Skeletal muscle tissue (tissue), 4 donors: ENCODE data around the gene SPDYA. TPM values are rescaled to one million over a fixed set of nuclear protein-coding genes. Genes with fewer than 3 reads are reported as not detected.

ENCODE experiments used
- H3K27ac ChIP-seq: one replicate; pipeline ENCODE4 v1.7.0; 2013; ENCODE audit warnings: mild to moderate bottlenecking, low read depth, low read length, inconsistent platforms
- H3K27me3 ChIP-seq, 3 donors: one replicate each; pipeline ENCODE4 v1.7.0; 2013; ENCODE audit warnings: low read length in 3 of 3; ENCODE audit not compliant: control insufficient read depth in 3 of 3, insufficient read depth in 3 of 3
- H3K36me3 ChIP-seq, 3 donors: one replicate each; pipeline ENCODE4 v1.7.0; 2013; ENCODE audit warnings: low read length in 3 of 3; ENCODE audit not compliant: control insufficient read depth in 3 of 3, insufficient read depth in 3 of 3
- H3K4me1 ChIP-seq, 3 donors: one replicate each; pipeline ENCODE4 v1.7.0; 2013; ENCODE audit warnings: low read length in 3 of 3, mild to moderate bottlenecking in 3 of 3; ENCODE audit not compliant: control insufficient read depth in 3 of 3, insufficient read depth in 3 of 3
- H3K4me3 ChIP-seq, 3 donors: one replicate each; pipeline ENCODE4 v1.7.0; 2013; ENCODE audit warnings: low read length in 3 of 3
- H3K9ac ChIP-seq, 3 donors: one replicate each; pipeline ENCODE4 v1.7.0; 2013; ENCODE audit warnings: low read length in 3 of 3, mild to moderate bottlenecking in 3 of 3, moderate library complexity in 2 of 3, low read depth in 1 of 3
- H3K9me3 ChIP-seq, 3 donors: one replicate each; pipeline ENCODE4 v1.7.0; 2013; ENCODE audit warnings: low read length in 3 of 3; ENCODE audit not compliant: control insufficient read depth in 3 of 3
- total RNA-seq: library from RNA; depleted of rRNA; stranded (reverse); fragments of >200 nt; gene quantifications from one replicate; pipeline ENCODE4 v1.2.3, GENCODE V29; 2014
- donor health status: Osteomylitis.

SPDYA gene
- total RNA-seq, 1 donor from 2014 or later = 1.0 TPM

DNA sequence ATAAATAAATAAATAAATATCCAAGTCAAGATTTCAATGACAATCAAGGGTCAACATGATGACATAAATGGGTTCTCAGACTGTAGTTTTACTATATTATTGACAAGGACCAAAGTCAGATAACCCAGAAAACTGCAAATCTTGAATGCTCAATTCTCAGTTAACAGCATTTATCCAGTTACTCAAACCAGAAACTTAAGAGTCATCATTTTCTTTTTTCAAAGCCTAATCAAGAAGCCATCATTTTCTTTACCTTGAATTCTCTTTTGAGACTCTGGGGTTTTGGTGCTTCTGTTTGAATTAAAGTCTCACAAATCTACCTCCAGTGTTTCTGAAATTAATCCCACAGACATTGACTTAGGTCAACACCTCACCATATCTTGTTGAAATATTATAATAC lies 45.3 kb downstream of the SPDYA start:
- peaks cover 0 to 7% (median 6%) of the 10 kb centered on the region in 3 donors for H3K36me3 ChIP-seq
- no peak overlapping the region for H3K9ac ChIP-seq
- H3K9me3 ChIP-seq = no peaks in the 10 kb centered on the region
- no peak overlapping the region for H3K4me3 ChIP-seq
- H3K27ac ChIP-seq = no peak overlapping the region
- H3K4me1 ChIP-seq = no peaks in the 10 kb centered on the region
- H3K27me3 ChIP-seq = no peaks in the 10 kb centered on the region

DNA sequence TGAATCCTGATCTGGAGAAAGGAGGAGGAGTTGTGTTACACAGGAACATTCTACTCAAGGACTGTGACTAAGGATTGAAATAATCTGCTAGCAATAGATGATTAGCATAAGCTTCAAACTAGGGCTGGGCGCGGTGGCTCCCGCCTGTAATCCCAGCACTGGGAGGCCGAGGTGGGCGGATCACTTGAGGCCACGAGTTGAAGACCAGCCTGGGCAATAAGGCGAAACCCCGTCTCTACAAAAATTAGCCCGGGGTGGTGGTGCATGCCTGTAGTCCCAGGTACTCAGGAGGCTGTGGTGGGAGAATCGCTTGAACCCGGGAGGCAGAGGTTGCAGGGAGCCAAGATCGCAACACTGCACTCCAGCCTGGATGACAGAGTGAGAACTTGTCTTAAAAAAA lies 58.0 kb downstream of the SPDYA start:
- H3K27ac ChIP-seq = no peak overlapping the region
- H3K9ac ChIP-seq = peak overlapping the region in 2 of 3 donors; percentile 55 to 84
- peaks cover 22 to 26% (median 26%) of the 10 kb centered on the region in 3 donors for H3K4me1 ChIP-seq
- H3K36me3 ChIP-seq = peaks cover 0 to 3% (median 0%) of the 10 kb centered on the region in 3 donors
- no peaks in the 10 kb centered on the region for H3K27me3 ChIP-seq
- H3K4me3 ChIP-seq = peak overlapping the region; percentile 97 to 100 (median 98)
- no peaks in the 10 kb centered on the region for H3K9me3 ChIP-seq

DNA sequence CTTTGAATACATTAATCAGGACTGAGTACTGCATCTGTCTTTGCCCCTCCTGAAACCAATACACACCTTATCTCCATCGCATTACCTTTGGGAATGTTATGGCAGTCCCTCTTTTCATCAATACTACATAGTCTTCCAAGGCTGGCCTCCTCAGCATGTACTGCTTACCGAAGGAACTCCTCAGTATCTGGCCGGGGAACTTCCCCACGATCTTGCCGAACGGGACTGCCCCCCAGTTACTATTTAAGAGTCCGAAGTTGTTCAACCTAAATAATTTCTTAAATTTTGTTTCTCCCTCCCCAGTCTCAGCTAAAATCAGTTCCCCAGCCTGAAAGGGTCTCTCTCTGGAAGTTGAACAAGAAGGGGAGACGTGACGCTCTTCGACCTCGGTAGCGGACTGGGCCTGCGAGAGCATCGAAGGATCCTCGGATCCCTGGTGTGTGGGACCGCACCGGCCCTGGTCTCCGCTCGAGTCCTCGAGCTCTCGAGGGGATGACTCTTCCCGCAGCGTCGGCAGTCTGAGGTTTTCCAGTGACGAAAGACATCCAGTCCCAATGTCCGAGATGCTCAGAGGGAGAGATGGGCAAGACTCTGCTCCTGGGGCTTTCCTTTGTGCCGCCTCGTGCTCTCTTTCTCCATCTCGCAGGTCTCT lies 59.0 kb downstream of the SPDYA start:
- Histone ChIP-seq H3K9me3 (no peaks in the 10 kb centered on the region), H3K27ac (peak overlapping the region; percentile 64), H3K27me3 (no peaks in the 10 kb centered on the region), H3K9ac (peak overlapping the region; percentile 84 to 98 (median 97)), H3K4me3 (peak overlapping the region; percentile 97 to 100 (median 98)), H3K4me1 (peaks cover 22 to 26% (median 26%) of the 10 kb centered on the region in 3 donors), H3K36me3 (peaks cover 0 to 3% (median 0%) of the 10 kb centered on the region in 3 donors)

DNA sequence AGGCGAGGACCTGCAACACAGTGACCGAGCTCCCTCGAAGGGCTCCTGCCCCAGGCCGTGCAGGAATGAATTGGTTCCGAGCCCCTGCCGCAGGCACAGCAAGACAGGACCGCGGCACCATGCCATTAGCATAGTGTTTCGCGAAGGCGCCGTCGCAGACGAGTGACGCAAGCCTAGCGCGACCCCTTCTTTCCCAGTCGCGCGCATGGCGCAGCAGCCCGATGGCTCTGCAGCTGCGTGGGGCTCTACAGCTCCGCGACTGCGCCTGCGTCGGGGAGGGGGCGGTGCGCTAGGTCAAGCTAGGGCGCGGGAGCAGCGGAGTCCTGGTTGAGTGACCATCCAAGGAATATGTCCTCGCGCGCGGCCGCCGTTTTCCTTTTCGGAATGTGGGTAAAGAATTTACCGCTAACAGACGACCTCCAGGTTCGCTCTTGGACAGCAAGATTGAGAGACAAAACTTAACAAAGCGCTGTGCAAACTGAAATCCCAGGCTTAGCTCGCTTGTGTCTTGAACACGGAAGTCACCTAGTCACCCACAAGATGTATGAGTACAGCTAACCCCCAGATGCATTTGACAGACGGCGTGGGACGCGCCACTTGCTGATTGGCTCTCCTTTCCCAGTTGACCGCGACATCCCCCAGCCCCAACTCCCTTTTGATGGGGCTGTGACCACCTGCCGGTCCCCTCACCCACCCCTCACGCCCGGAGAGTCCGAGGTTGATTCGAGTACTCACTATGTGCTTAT lies 59.7 kb downstream of the SPDYA start, which contains the start of gene TRMT61B:
TSS of gene TRMT61B (minus strand) at position 164 of the 746 bp plus-strand sequence. CDS start at position 132, 32 bp downstream.
- Histone ChIP-seq H3K9ac (peak within 1 kb of the TSS; percentile 86 to 98 (median 97)), H3K27ac (peak within 1 kb of the TSS; percentile 64), H3K4me1 (peaks cover 22 to 26% (median 26%) of the 10 kb centered on the region in 3 donors), H3K4me3 (peak within 1 kb of the TSS; percentile 97 to 100 (median 98)), H3K36me3 (no peaks in the 10 kb centered on the region), H3K9me3 (no peaks in the 10 kb centered on the region), H3K27me3 (no peaks in the 10 kb centered on the region)

DNA sequence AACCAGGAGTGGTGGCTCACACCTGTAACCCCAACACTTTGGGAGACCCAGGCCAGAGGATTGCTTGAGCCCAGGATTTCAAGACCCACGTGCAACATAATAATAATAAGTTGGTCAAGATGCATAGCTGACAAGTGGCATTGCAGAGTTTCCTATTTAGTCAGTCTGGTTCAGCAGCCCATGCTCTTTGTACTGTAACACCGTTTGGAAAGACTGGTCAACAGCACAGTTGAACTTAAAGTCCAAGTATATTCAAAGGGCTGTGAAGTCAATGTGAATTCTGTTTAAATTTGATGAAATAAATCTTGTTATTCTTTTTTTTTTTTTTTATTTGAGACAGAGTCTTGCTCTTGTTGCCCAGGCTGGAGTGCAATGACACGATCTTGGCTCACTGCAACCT lies 61.0 kb downstream of the SPDYA start:
- Histone ChIP-seq H3K4me3 (no peak overlapping the region), H3K27ac (no peak overlapping the region), H3K27me3 (peaks cover 0 to 5% (median 0%) of the 10 kb centered on the region in 3 donors), H3K9ac (no peak overlapping the region), H3K36me3 (no peaks in the 10 kb centered on the region), H3K9me3 (no peaks in the 10 kb centered on the region), H3K4me1 (peaks cover 22 to 26% (median 26%) of the 10 kb centered on the region in 3 donors)

DNA sequence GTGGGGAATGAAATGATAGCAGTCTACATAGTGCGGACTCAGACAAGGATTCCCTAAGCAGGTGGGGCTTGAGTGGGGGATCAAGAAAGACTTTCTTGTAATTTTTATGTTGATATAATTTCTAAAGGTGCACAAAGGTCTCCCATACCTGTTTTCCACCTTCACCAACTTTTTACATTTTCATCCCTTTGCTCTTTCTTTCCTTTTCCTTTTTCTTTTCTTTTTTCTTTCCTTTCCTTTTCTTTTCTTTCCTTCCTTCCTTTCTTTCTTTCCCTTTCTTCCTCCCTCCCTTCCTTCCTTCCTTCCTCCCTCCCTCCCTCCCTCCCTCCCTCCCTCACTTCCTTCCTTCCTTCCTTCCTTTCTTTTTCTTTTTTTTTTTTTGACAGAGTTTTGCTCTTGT lies 69.6 kb downstream of the SPDYA start:
- Histone ChIP-seq H3K27ac (no peak overlapping the region), H3K36me3 (no peaks in the 10 kb centered on the region), H3K9me3 (no peaks in the 10 kb centered on the region), H3K4me1 (no peaks in the 10 kb centered on the region), H3K9ac (no peak overlapping the region), H3K27me3 (peaks cover 0 to 13% (median 5%) of the 10 kb centered on the region in 3 donors), H3K4me3 (no peak overlapping the region)

DNA sequence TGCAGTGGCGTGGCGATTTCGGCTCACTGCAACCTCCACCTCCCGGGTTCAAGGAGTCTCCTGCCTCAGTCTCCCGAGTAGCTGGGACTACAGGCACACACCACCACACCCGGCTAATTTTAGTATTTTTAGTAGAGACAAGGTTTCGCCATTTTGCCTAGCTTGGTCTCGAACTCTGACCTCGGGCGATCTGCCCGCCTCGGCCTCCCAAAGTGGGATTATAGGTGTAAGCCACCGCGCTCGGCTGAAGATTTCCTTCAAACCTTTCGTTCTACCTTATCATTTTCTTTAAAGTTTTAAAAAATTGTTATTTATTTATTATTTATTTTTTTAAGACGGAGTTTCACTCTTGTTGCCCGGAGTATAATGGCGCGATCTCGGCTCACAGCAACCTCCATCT lies 82.9 kb downstream of the SPDYA start:
- Histone ChIP-seq H3K4me1 (peaks cover 13 to 26% (median 25%) of the 10 kb centered on the region in 3 donors), H3K9ac (no peak overlapping the region), H3K27ac (no peak overlapping the region), H3K4me3 (no peak overlapping the region), H3K27me3 (no peaks in the 10 kb centered on the region), H3K36me3 (no peaks in the 10 kb centered on the region), H3K9me3 (no peaks in the 10 kb centered on the region)

DNA sequence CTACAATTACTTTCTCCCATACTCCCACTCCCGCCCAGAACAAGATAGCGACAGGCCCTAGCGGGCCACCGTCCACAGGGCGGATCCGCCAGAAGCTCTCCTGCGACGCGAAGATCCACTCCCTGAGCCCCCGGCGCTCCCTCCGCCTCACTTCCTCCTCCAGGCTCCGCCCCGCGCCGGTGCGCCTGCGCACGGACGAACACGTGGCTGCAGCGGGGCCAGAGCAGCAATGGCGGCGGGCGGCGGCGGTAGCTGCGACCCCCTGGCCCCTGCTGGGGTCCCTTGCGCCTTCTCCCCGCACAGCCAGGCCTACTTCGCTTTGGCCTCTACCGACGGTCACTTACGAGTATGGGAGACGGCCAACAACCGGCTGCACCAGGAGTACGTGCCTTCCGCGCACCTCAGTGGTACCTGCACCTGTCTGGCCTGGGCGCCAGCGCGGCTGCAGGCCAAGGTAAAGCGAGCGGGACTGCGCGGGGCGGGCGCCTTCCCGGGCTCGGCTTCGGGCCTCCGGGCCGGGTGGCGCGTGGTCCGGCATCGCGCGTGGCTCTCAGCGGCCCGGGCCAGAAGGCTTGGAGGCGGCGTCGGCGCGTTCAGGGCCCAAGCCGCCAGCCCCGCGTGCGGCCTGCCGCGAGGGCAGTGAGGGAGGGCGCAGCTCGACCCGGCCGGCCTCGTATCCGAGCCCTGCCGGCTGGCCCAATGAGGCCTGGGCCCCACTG lies 84.0 kb downstream of the SPDYA start, which contains the start of gene WDR43:
TSS of gene WDR43 (plus strand) at position 198 of the 719 bp plus-strand sequence. CDS start at position 230, 32 bp downstream.
- Histone ChIP-seq H3K9ac (peak within 1 kb of the TSS; percentile 79 to 93 (median 92)), H3K36me3 (no peaks in the 10 kb centered on the region), H3K9me3 (no peaks in the 10 kb centered on the region), H3K27ac (peak within 1 kb of the TSS; percentile 81), H3K4me3 (peak within 1 kb of the TSS; percentile 90 to 97 (median 95)), H3K4me1 (peaks cover 13 to 26% (median 25%) of the 10 kb centered on the region in 3 donors), H3K27me3 (no peaks in the 10 kb centered on the region)

DNA sequence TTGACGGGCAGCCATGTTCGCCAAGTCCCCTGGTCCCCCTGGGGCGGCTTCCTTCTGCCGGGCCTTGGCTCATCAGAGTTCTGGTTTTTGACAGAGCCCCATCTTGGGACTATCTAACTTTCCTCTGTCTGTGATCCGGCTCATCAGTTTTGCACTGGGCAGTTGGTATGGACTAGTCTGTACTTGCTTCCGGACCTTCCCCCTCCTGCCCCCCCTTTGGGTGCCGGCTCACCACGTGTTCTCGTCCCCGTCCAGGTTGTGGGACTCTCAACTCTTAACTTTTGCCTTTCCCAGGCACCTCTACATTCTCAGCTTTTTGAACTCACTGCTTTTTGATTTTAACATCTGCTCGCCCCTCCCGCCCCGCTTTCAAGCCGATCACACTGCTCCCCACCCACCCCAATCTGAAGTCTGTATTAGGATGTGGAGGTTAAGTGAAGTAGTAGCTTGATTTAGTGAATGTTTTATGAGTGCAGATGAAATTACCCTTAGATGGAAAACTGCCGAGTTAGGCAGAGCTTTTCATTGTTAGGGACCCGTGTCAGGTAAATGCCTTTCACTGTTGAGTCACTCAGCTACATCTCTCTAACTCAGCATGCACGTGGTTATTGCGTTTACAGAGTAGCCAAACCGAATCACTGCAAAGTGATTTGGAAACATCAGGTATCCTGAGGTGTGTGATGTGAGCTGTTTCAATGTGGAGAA lies 84.7 kb downstream of the SPDYA start:
- no peaks in the 10 kb centered on the region for H3K9me3 ChIP-seq
- H3K4me3 ChIP-seq = peak overlapping the region; percentile 90 to 97 (median 95)
- peaks cover 13 to 26% (median 25%) of the 10 kb centered on the region in 3 donors for H3K4me1 ChIP-seq

More for the DNA sequence above, 84.7 kb downstream of the SPDYA start:
- Histone ChIP-seq H3K36me3 (no peaks in the 10 kb centered on the region), H3K9ac (peak overlapping the region; percentile 79 to 93 (median 92)), H3K27ac (peak overlapping the region; percentile 81), H3K27me3 (no peaks in the 10 kb centered on the region)
